Fibroblast of peridontal ligament (primary cell): ENCODE measurements around the gene NAV2.

Experiments
- DNase-seq: peaks from one replicate; pipeline ENCODE4 v3.0.0-alpha.2; 2010; ENCODE audit errors: extremely low read depth

NAV2 gene

GRCh38 chr11:19862091-19862490 lies 149.5 kb downstream of the NAV2 start:
- DNase-seq: no peak

- DNase-seq: peak; percentile 30
Observed at GRCh38 chr11:19864141-19865140, 151.8 kb downstream of the NAV2 start.

- DNase-seq: no peak
Observed at GRCh38 chr11:19866037-19866436, 153.4 kb downstream of the NAV2 start.

- DNase-seq: no peak
Observed at GRCh38 chr11:19866521-19866920, 153.9 kb downstream of the NAV2 start.

GRCh38 chr11:19867064-19867463 lies 154.4 kb downstream of the NAV2 start:
- DNase-seq: no peak

GRCh38 chr11:19868281-19868821 lies 155.7 kb downstream of the NAV2 start:
- peak; percentile 62 for DNase-seq

- no peak for DNase-seq
Observed at GRCh38 chr11:19868871-19869270, 156.2 kb downstream of the NAV2 start.

GRCh38 chr11:19869466-19869865 lies 156.8 kb downstream of the NAV2 start:
- DNase-seq: no peak

GRCh38 chr11:19869946-19870589 lies 157.4 kb downstream of the NAV2 start:
- no peak for DNase-seq

GRCh38 chr11:19871531-19871930 lies 158.9 kb downstream of the NAV2 start:
- DNase-seq: no peak

- no peak for DNase-seq
Observed at GRCh38 chr11:19872512-19873145, 160.0 kb downstream of the NAV2 start.

- no peak for DNase-seq
Observed at GRCh38 chr11:19873730-19874129, 161.1 kb downstream of the NAV2 start.

- no peak for DNase-seq
Observed at GRCh38 chr11:19874266-19874665, 161.6 kb downstream of the NAV2 start.

GRCh38 chr11:19876750-19877149 lies 164.1 kb downstream of the NAV2 start:
- no peak for DNase-seq

GRCh38 chr11:19878520-19878919 lies 165.9 kb downstream of the NAV2 start:
- DNase-seq: no peak

- DNase-seq: no peak
Observed at GRCh38 chr11:19879307-19880087, 166.9 kb downstream of the NAV2 start.

GRCh38 chr11:19880088-19880345 lies 167.4 kb downstream of the NAV2 start:
- DNase-seq: no peak

- DNase-seq: no peak
Observed at GRCh38 chr11:19881177-19881576, 168.5 kb downstream of the NAV2 start.

GRCh38 chr11:19882356-19882755 lies 169.7 kb downstream of the NAV2 start:
- DNase-seq: no peak

- no peak for DNase-seq
Observed at GRCh38 chr11:19886498-19886897, 173.9 kb downstream of the NAV2 start.

- DNase-seq: no peak
Observed at GRCh38 chr11:19887842-19888241, 175.2 kb downstream of the NAV2 start.

GRCh38 chr11:19889531-19889930 lies 176.9 kb downstream of the NAV2 start:
- no peak for DNase-seq
